ENCODE data around the gene SCIN.

- TF ChIP-seq, protein P1, sequence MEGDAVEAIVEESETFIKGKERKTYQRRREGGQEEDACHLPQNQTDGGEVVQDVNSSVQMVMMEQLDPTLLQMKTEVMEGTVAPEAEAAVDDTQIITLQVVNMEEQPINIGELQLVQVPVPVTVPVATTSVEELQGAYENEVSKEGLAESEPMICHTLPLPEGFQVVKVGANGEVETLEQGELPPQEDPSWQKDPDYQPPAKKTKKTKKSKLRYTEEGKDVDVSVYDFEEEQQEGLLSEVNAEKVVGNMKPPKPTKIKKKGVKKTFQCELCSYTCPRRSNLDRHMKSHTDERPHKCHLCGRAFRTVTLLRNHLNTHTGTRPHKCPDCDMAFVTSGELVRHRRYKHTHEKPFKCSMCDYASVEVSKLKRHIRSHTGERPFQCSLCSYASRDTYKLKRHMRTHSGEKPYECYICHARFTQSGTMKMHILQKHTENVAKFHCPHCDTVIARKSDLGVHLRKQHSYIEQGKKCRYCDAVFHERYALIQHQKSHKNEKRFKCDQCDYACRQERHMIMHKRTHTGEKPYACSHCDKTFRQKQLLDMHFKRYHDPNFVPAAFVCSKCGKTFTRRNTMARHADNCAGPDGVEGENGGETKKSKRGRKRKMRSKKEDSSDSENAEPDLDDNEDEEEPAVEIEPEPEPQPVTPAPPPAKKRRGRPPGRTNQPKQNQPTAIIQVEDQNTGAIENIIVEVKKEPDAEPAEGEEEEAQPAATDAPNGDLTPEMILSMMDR (IDR thresholded peaks at IDR 0.05) = no peak
- TF ChIP-seq ZFX (IDR thresholded peaks at IDR 0.05; ENCODE audit: borderline replicate concordance) = no peak
Measured at GRCh38 chr7:12692479-12693259, 122.1 kb downstream of the SCIN start.
